ENCODE data around the gene STK16.
A peak's percentile ranks its signal among the peaks of the same experiment; 100 is the strongest.

STK16 gene

GRCh38 chr2:219248845-219249202 lies 3.5 kb downstream of the STK16 start:
- TF ChIP-seq, protein P1, sequence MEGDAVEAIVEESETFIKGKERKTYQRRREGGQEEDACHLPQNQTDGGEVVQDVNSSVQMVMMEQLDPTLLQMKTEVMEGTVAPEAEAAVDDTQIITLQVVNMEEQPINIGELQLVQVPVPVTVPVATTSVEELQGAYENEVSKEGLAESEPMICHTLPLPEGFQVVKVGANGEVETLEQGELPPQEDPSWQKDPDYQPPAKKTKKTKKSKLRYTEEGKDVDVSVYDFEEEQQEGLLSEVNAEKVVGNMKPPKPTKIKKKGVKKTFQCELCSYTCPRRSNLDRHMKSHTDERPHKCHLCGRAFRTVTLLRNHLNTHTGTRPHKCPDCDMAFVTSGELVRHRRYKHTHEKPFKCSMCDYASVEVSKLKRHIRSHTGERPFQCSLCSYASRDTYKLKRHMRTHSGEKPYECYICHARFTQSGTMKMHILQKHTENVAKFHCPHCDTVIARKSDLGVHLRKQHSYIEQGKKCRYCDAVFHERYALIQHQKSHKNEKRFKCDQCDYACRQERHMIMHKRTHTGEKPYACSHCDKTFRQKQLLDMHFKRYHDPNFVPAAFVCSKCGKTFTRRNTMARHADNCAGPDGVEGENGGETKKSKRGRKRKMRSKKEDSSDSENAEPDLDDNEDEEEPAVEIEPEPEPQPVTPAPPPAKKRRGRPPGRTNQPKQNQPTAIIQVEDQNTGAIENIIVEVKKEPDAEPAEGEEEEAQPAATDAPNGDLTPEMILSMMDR (conservative IDR thresholded peaks at IDR 0.05; ENCODE audit: low read depth, low read length), result no peak
- no peak for DNase-seq (ENCODE audit: low read depth)
- no peak overlapping the region for H3K4me3 ChIP-seq (ENCODE audit: low read length)

DNA sequence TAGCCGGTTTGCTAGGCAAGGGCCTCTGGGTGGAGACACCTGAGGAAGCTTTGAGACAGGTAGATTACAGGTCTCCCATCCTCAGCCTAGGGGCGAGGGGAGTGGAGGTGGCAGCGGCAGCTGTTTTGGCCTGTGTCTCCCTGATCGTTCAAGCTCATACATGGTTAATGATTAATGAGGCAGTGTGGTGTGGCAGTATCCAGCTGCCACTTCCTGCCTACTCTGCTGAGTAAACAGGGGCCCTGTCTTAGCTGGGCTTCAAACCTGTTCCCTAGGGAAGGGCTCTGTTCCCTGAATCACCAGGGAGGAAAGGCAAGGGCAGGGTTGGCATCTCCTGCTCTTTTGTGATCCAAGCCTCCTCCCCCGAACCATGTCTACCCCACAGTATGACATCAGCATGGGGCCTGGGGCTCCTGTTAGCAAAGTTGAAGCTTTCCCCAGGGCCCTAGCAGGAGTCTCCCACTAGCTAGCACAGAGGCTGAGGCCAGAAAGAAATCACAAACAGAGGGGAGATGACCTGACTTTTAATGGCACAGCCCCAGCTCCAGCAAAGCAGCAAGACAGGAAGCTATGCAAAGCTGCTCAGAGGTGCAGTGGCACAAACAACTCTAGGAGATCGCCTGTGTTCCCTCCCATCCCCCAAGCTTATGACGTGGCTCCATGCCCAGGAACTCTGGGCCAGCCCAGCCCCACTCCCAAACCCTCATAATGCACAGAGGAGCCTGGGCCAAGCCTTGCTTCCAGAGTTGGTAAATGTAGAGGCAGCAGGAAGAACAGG lies 4.1 kb downstream of the STK16 start:
- TF ChIP-seq, protein P1 (conservative IDR thresholded peaks at IDR 0.05; ENCODE audit: low read depth, low read length), result no peak
- DNase-seq (ENCODE audit: low read depth), result peak; percentile 78
- no peak overlapping the region for H3K4me3 ChIP-seq (ENCODE audit: low read length)

GRCh38 chr2:219250049-219250781 lies 4.9 kb downstream of the STK16 start:
- TF ChIP-seq, protein P1 (conservative IDR thresholded peaks at IDR 0.05; ENCODE audit: low read depth, low read length), result no peak
- H3K4me3 ChIP-seq (ENCODE audit: low read length), result no peak overlapping the region
- DNase-seq (ENCODE audit: low read depth), result no peak

- no peak for DNase-seq (ENCODE audit: low read depth)
- no peak overlapping the region for H3K4me3 ChIP-seq (ENCODE audit: low read length)
- TF ChIP-seq, protein P1 (conservative IDR thresholded peaks at IDR 0.05; ENCODE audit: low read depth, low read length), result no peak
Measured at GRCh38 chr2:219251656-219252055, 6.4 kb downstream of the STK16 start.

- no peak for DNase-seq (ENCODE audit: low read depth)
- TF ChIP-seq, protein P1 (conservative IDR thresholded peaks at IDR 0.05; ENCODE audit: low read depth, low read length), result no peak
- no peak overlapping the region for H3K4me3 ChIP-seq (ENCODE audit: low read length)
Measured at GRCh38 chr2:219252084-219252483, 6.8 kb downstream of the STK16 start.

DNA sequence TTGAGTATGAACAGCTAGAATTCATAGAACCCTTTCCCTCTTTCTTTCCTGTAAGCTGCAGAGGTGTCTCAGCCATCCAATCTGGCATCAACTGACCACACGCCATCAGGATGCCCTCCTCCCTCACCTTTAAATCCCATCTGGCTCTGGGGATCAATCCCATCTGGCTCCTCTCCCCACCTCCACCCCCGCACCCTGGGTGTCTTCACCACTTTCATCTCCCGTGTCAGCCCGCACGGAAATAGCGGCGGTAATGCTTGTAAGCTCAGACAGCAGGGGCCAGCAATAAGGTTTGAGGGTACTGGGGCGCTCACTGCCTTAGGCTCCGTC lies 7.3 kb downstream of the STK16 start:
- TF ChIP-seq, protein P1 (conservative IDR thresholded peaks at IDR 0.05; ENCODE audit: low read depth, low read length), result no peak
- peak overlapping the region; percentile 58 for H3K4me3 ChIP-seq (ENCODE audit: low read length)
- DNase-seq (ENCODE audit: low read depth), result no peak
